Measurements from ENCODE around the gene CIAPIN1.

GRCh38 chr16:57479976-57480753 lies 33.0 kb upstream of the CIAPIN1 start:
- TF ChIP-seq, protein P1, sequence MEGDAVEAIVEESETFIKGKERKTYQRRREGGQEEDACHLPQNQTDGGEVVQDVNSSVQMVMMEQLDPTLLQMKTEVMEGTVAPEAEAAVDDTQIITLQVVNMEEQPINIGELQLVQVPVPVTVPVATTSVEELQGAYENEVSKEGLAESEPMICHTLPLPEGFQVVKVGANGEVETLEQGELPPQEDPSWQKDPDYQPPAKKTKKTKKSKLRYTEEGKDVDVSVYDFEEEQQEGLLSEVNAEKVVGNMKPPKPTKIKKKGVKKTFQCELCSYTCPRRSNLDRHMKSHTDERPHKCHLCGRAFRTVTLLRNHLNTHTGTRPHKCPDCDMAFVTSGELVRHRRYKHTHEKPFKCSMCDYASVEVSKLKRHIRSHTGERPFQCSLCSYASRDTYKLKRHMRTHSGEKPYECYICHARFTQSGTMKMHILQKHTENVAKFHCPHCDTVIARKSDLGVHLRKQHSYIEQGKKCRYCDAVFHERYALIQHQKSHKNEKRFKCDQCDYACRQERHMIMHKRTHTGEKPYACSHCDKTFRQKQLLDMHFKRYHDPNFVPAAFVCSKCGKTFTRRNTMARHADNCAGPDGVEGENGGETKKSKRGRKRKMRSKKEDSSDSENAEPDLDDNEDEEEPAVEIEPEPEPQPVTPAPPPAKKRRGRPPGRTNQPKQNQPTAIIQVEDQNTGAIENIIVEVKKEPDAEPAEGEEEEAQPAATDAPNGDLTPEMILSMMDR (IDR thresholded peaks at IDR 0.05): no peak
- no peak for TF ChIP-seq POLR2A (IDR thresholded peaks at IDR 0.05)

Measured in esophagus squamous epithelium (tissue), 4 donors.